Stimulated activated CD4-positive, alpha-beta T cell treated with anti-CD3 and anti-CD28 coated beads, Interleukin-2, amount 100 ng/mL, for 24 hours (primary cell): ENCODE results near the gene TRIM43B.
"Not testable (repeated sequence)": the region's sequence is repeated elsewhere in the genome, so short reads cannot be mapped to it uniquely, and the experiment has no call there.

ENCODE experiments used
- DNase-seq, 2 donors: peaks; one replicate each; pipeline ENCODE4 v3.0.0-alpha.2; 2020

The TRIM43B gene

GRCh38 chr2:95433373-95433772 lies 51.2 kb downstream of the TRIM43B start:
- not testable (repeated sequence) for DNase-seq

DNA sequence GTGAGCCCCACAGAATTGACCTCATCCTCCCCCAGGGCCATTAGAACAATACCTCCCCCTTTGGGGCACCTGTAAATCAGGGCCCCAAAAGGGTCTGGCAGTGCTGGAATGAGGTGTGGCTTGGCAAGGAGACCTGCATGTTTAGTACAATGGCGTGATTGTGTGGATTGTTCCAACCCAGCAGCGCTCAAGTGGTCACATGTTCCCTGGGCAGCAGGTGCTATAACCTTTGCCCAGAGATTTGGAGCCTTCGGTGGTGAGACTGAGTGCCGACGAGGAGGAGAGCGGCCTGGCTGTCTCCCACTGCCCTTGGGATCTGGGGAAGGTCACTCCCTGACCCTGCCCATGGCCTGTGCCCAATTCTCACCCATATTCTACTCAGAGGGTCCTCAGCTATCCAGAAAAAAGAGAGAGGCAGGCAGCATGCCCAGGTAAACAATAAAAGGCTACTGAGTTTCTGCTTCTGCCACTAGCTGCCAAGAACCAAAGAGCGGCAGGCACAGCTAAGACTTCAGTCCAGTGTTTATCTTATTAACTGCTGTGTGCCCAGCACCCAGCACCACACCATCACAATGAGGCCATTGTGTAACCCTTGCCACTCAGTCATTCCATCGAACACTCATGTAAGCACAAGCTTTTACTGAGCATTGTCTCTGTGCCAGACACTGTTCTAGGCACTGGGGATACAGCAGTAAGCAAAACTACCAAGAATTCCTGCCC lies 54.6 kb downstream of the TRIM43B start:
- DNase-seq, result not testable (repeated sequence)

- DNase-seq, result not testable (repeated sequence)
Observed at GRCh38 chr2:95427196-95427867, 57.2 kb downstream of the TRIM43B start.
